Measurements from ENCODE around the gene AQP3. TPM values are rescaled to one million over a fixed set of nuclear protein-coding genes. Genes with fewer than 3 reads are reported as not detected.

Gene AQP3
- total RNA-seq, 1 experiment from 2014 or later, result 5.5 TPM

GRCh38 chr9:33453286-33453860 lies 6.0 kb upstream of the AQP3 start:
- H3K27ac ChIP-seq (ENCODE audit: low read depth, low read length), result peak overlapping the region; percentile 49
- H3K9ac ChIP-seq (ENCODE audit: low read length), result peak overlapping the region; percentile 36
- H2AFZ ChIP-seq (ENCODE audit: low read depth, low read length, poor library complexity, severe bottlenecking), result peak overlapping the region; percentile 77
- H3K9me2 ChIP-seq (ENCODE audit: insufficient read depth), result no peaks in the 10 kb centered on the region
- ChIA-PET POLR2A (interaction anchor here (1.1 to 2.4 kb wide), 3 partner anchors 12 to 20 kb away, joined by 3 to 9 read pairs (median 5); partner anchors contain the start of gene NOL6), RAD21 (ENCODE audit: low non-redundant PET in 1 of 2, low total read pairs in 2 of 2, uncharacterized antibody in 2 of 2, unreplicated experiment in 2 of 2) (interaction anchor here (0.6 to 1.2 kb wide), 5 partner anchors 48 to 93 kb away, joined by 3 to 5 read pairs (median 3); no protein-coding TSS in a partner anchor), CTCF (interaction anchor here (0.5 to 4.0 kb wide), 29 partner anchors 10 to 1497 kb away, joined by 3 to 39 read pairs (median 4); partner anchors contain the start of genes NFX1, NOL6 and SPINK4)
- no TSS peak for BruUV-seq (replicated peaks)
- peaks cover 39 to 60% of the 10 kb centered on the region in 2 experiments for H3K4me1 ChIP-seq (ENCODE audit: control insufficient read depth in 1 of 2, insufficient read depth in 2 of 2, low read length in 2 of 2)
- H3K79me2 ChIP-seq (ENCODE audit: insufficient read depth, low read length), result no peaks in the 10 kb centered on the region
- intact Hi-C loops (cut with micrococcal nuclease), result no loop called here
- peak overlapping the region; percentile 65 for H3K4me2 ChIP-seq (ENCODE audit: low read length)
- no peaks in the 10 kb centered on the region for H3K36me3 ChIP-seq (ENCODE audit: control insufficient read depth in 1 of 2, insufficient read depth in 2 of 2, low read length in 2 of 2)
- ATAC-seq (no peak), DNase-seq (ENCODE audit: low read depth, low spot score) (no peak)
- H4K20me1 ChIP-seq (ENCODE audit: insufficient read depth), result no peaks in the 10 kb centered on the region
- H3K4me3 ChIP-seq (replicated peaks in 1 of 2; ENCODE audit: low read depth in 1 of 2, low read length in 2 of 2), result peak overlapping the region in 1 of 2 experiments; percentile 13; a peak in 2 of 4 replicates
- TF ChIP-seq YY1 (IDR thresholded peaks at IDR 0.05; ENCODE audit: extremely low read depth, insufficient replicate concordance, low read depth, low read length) (no peak), TCF7L2 (IDR thresholded peaks at IDR 0.05; ENCODE audit: borderline replicate concordance, extremely low read depth, insufficient read depth, insufficient read length) (no peak), POLR2A (IDR thresholded peaks at IDR 0.05; ENCODE audit: borderline replicate concordance, extremely low read depth, insufficient read depth, insufficient read length) (no peak), FOSL1 (IDR thresholded peaks at IDR 0.05; ENCODE audit: low read depth) (no peak), SP1 (IDR thresholded peaks at IDR 0.05; ENCODE audit: low read depth) (no peak), JUND (IDR thresholded peaks at IDR 0.05) (no peak), CBX3 (IDR thresholded peaks at IDR 0.05; ENCODE audit: low read depth) (no peak), POLR2AphosphoS5 (IDR thresholded peaks at IDR 0.05; ENCODE audit: low read depth, low read length) (no peak), EGR1 (IDR thresholded peaks at IDR 0.05; ENCODE audit: low read depth) (no peak), MAX (IDR thresholded peaks at IDR 0.05) (no peak), CEBPB (IDR thresholded peaks at IDR 0.05; ENCODE audit: low read depth) (no peak), ELF1 (IDR thresholded peaks at IDR 0.05; ENCODE audit: borderline replicate concordance, low read depth) (no peak), ATF3 (IDR thresholded peaks at IDR 0.05) (no peak), SRF (IDR thresholded peaks at IDR 0.05; ENCODE audit: low read depth) (no peak), ZFX (IDR thresholded peaks at IDR 0.05) (no peak), REST (IDR thresholded peaks at IDR 0.05; ENCODE audit: low read depth) (no peak), ZNF274 (IDR thresholded peaks at IDR 0.05; ENCODE audit: low read depth, low read length) (no peak), ZBTB33 (IDR thresholded peaks at IDR 0.05; ENCODE audit: extremely low read depth, insufficient replicate concordance, low read length) (no peak)
- H3K9me3 ChIP-seq (ENCODE audit: control insufficient read depth in 1 of 2, insufficient read depth in 1 of 2, low read depth in 1 of 2, low read length in 2 of 2), result no peaks in the 10 kb centered on the region
- H3K27me3 ChIP-seq (ENCODE audit: insufficient read depth, low read length), result no peaks in the 10 kb centered on the region
